AG10803 (cell line): ENCODE measurements around the gene GMPPB.

ENCODE experiments used
- DNase-seq: peaks from one replicate; pipeline ENCODE4 v3.0.0; 2010; ENCODE audit warnings: low read depth
- H3K4me3 ChIP-seq: 2 replicates; pipeline ENCODE4 v1.5.1; 2011; ENCODE audit warnings: mild to moderate bottlenecking, low read length, control low read depth
- TF ChIP-seq, protein P1 (sequence below): conservative IDR thresholded peaks from 2 replicates; pipeline ENCODE4 v1.5.1; 2011; ENCODE audit warnings: mild to moderate bottlenecking, low read length, control low read depth, inconsistent platforms

GMPPB gene

GRCh38 chr3:49723628-49724551, at the start of gene GMPPB:
Gene GMPPB (minus strand): TSS chr3:49723951. CDS start chr3:49723726, 225 bp downstream.
- peak; percentile 97 for DNase-seq
- H3K4me3 ChIP-seq = peak within 1 kb of the TSS; percentile 100
- TF ChIP-seq, protein P1, sequence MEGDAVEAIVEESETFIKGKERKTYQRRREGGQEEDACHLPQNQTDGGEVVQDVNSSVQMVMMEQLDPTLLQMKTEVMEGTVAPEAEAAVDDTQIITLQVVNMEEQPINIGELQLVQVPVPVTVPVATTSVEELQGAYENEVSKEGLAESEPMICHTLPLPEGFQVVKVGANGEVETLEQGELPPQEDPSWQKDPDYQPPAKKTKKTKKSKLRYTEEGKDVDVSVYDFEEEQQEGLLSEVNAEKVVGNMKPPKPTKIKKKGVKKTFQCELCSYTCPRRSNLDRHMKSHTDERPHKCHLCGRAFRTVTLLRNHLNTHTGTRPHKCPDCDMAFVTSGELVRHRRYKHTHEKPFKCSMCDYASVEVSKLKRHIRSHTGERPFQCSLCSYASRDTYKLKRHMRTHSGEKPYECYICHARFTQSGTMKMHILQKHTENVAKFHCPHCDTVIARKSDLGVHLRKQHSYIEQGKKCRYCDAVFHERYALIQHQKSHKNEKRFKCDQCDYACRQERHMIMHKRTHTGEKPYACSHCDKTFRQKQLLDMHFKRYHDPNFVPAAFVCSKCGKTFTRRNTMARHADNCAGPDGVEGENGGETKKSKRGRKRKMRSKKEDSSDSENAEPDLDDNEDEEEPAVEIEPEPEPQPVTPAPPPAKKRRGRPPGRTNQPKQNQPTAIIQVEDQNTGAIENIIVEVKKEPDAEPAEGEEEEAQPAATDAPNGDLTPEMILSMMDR = no peak

DNA sequence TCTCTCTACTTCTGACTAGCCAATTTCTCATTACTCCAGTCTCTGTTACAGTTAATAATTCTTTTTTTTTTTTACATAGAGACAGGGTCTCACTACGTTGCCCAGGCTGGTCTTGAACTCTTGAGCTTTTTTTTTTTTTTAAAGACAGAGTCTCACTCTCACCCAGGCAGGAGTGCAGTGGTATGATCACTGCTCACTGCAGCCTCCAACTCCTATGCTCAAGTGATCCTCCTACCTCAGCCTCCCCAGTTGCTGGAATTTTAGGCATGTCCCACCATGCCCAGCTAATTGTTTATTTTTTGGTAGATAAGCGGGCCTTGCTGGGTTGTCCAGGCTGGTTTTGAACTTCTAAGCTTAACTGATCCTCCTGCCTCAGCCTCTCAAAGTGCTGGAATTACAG, 49.0 kb upstream of the GMPPB start:
- no peak for DNase-seq
- TF ChIP-seq, protein P1 = no peak
- no peak overlapping the region for H3K4me3 ChIP-seq

- no peak for DNase-seq
- H3K4me3 ChIP-seq = no peak overlapping the region
- TF ChIP-seq, protein P1 = no peak
These were observed 47.7 kb upstream of the GMPPB start for GRCh38 chr3:49771340-49771938.

- TF ChIP-seq, protein P1 = no peak
- no peak for DNase-seq
- no peak overlapping the region for H3K4me3 ChIP-seq
These were observed 46.2 kb upstream of the GMPPB start for GRCh38 chr3:49769926-49770325.

DNA sequence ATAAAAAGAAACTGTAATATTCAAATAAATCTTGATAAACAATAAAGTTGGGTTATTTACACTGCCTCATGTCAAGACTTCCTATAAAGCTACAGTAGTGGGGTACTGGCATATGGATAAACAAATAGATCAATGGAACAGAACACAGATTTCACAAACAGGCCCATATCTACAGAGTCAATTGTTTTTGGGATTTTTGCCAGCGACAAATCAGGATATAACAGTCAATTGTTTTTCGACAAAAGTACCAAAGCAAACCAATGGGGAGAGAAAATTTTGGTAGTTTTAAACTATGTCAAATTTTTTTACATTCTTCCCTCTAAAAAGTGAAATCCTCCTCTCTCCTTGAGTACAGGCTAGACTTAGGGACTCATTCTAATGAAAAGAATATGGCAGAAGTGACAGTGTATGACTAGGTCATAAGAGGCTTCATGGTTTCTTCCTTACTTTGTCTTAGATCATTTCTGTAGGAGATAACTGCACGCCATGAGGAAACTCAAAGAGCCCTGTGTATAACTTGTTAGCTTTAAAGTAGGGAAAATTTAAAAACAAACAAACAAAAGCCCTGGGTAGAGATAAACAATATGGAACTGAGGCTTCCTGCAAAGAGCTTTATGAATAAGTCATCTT, 45.6 kb upstream of the GMPPB start:
- no peak for DNase-seq
- TF ChIP-seq, protein P1 = no peak
- H3K4me3 ChIP-seq = no peak overlapping the region

GRCh38 chr3:49763981-49764380, 40.2 kb upstream of the GMPPB start:
- no peak for DNase-seq
- no peak overlapping the region for H3K4me3 ChIP-seq
- TF ChIP-seq, protein P1 = no peak
